Measurements from ENCODE around the gene ZAP70.
"Not testable (repeated sequence)": the region's sequence is repeated elsewhere in the genome, so short reads cannot be mapped to it uniquely, and the experiment has no call there.

The ZAP70 gene

GRCh38 chr2:97699765-97700444 lies 13.5 kb upstream of the ZAP70 start:
- peak; percentile 12 for DNase-seq

GRCh38 chr2:97701186-97701585 lies 12.2 kb upstream of the ZAP70 start:
- DNase-seq, result no peak

- DNase-seq, result no peak
Observed at GRCh38 chr2:97701851-97702465, 11.4 kb upstream of the ZAP70 start.

- no peak for DNase-seq
Observed at GRCh38 chr2:97702731-97703470, 10.5 kb upstream of the ZAP70 start.

- DNase-seq, result no peak
Observed at GRCh38 chr2:97703741-97704140, 9.6 kb upstream of the ZAP70 start.

GRCh38 chr2:97704989-97705388 lies 8.4 kb upstream of the ZAP70 start:
- no peak for DNase-seq

- DNase-seq, result no peak
Observed at GRCh38 chr2:97706112-97706511, 7.3 kb upstream of the ZAP70 start.

GRCh38 chr2:97706708-97707345 lies 6.5 kb upstream of the ZAP70 start:
- DNase-seq, result no peak

GRCh38 chr2:97707362-97708047 lies 5.9 kb upstream of the ZAP70 start:
- DNase-seq, result no peak

- no peak for DNase-seq
Observed at GRCh38 chr2:97708048-97708380, 5.4 kb upstream of the ZAP70 start.

- no peak for DNase-seq
Observed at GRCh38 chr2:97708608-97709007, 4.8 kb upstream of the ZAP70 start.

- DNase-seq, result no peak
Observed at GRCh38 chr2:97711394-97711711, 2.0 kb upstream of the ZAP70 start.

GRCh38 chr2:97712175-97712574 lies 1.2 kb upstream of the ZAP70 start:
- not testable (repeated sequence) for DNase-seq

GRCh38 chr2:97712693-97713295 lies 582 bp upstream of the ZAP70 start:
- no peak for DNase-seq

- DNase-seq, result no peak
Observed at GRCh38 chr2:97714084-97714949, 941 bp downstream of the ZAP70 start.

GRCh38 chr2:97714950-97715652 lies 1.7 kb downstream of the ZAP70 start:
- DNase-seq, result no peak

- no peak for DNase-seq
Observed at GRCh38 chr2:97715951-97716694, 2.7 kb downstream of the ZAP70 start.

GRCh38 chr2:97716695-97717612 lies 3.6 kb downstream of the ZAP70 start:
- no peak for DNase-seq

GRCh38 chr2:97717613-97717995 lies 4.2 kb downstream of the ZAP70 start:
- DNase-seq, result no peak
